ENCODE measurements around the gene ALDH9A1. TPM values are rescaled to one million over a fixed set of nuclear protein-coding genes. Genes with fewer than 3 reads are reported as not detected.

ALDH9A1 gene
- total and polyA plus RNA-seq, 2 donors (not counting 3 experiments of a cell fraction or from before 2014, with no cell fraction given), result 25.5 to 47.4 TPM

DNA sequence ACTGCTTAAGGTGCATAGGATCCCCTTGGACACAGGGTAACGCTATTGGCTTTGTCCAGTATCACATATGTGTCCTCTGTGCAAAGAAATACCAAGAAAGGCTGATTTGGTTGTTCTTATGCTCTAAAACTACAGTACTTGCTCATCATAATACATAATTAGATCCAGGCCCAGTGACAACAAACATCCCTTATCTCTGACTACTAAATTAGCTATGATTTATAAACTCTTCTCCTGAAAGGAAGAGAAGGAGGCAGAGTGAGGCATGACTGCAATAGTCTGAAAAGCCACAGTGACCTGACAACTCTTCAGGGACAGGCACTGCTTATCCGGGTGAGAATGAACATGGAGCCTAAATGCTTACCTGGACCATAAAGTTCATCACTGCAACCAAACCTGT, 36.7 kb downstream of the ALDH9A1 start:
- Histone ChIP-seq H2AFZ (ENCODE audit: low read depth, low read length) (no peak overlapping the region), H3K4me1 (ENCODE audit: control insufficient read depth, extremely low read depth, insufficient read depth, low read length) (no peaks in the 10 kb centered on the region), H3K9me1 (replicated peaks; ENCODE audit: control insufficient read depth, extremely low read depth, insufficient read depth, low read length) (no peaks in the 10 kb centered on the region), H3K9ac (replicated peaks; ENCODE audit: extremely low read depth, insufficient read depth, low read length) (no peak overlapping the region), H3K79me2 (ENCODE audit: control insufficient read depth, insufficient read depth, low read length) (no peaks in the 10 kb centered on the region), H3K9me3 (replicated peaks; ENCODE audit: control insufficient read depth, insufficient read depth, low read length) (no peaks in the 10 kb centered on the region), H3K27me3 (ENCODE audit: control insufficient read depth in 2 of 2, insufficient read depth in 2 of 2, low read length in 2 of 2) (no peaks in the 10 kb centered on the region), H3K36me3 (ENCODE audit: control insufficient read depth in 2 of 2, extremely low read depth in 1 of 2, insufficient read depth in 2 of 2, low read length in 2 of 2) (peaks cover 5 to 15% of the 10 kb centered on the region in 2 experiments), H3K27ac (ENCODE audit: insufficient read depth, low read depth, low read length) (no peak overlapping the region), H3K4me2 (ENCODE audit: insufficient read depth, low read length) (no peak overlapping the region), H4K20me1 (replicated peaks; ENCODE audit: control insufficient read depth, extremely low read depth, insufficient read depth, low read length) (no peaks in the 10 kb centered on the region), H3K4me3 (replicated peaks in 1 of 3; ENCODE audit: insufficient read depth in 1 of 3, low read depth in 1 of 3, low read length in 3 of 3) (no peak overlapping the region)
- POLR2A ChIA-PET, result no interaction called here
- TF ChIP-seq EZH2 (IDR thresholded peaks at IDR 0.05; ENCODE audit: borderline replicate concordance, low read depth, low read length, severe bottlenecking) (no peak), FOS (IDR thresholded peaks at IDR 0.05; ENCODE audit: borderline replicate concordance, insufficient read depth, low read length) (no peak), MYC (IDR thresholded peaks at IDR 0.05; ENCODE audit: low read depth, low read length) (no peak), POLR2AphosphoS5 (IDR thresholded peaks at IDR 0.05; ENCODE audit: insufficient read depth, low read depth, low read length) (no peak), JUN (IDR thresholded peaks at IDR 0.05; ENCODE audit: borderline replicate concordance, insufficient read depth, insufficient read length, low read depth) (no peak), POLR2A (IDR thresholded peaks at IDR 0.05; ENCODE audit: low read depth, low read length) (no peak)
- TF ChIP-seq, protein P1, sequence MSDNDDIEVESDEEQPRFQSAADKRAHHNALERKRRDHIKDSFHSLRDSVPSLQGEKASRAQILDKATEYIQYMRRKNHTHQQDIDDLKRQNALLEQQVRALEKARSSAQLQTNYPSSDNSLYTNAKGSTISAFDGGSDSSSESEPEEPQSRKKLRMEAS (IDR thresholded peaks at IDR 0.05; ENCODE audit: insufficient read depth, insufficient read length), result no peak
- intact Hi-C loops (cut with micrococcal nuclease) (no loop called here), dilution Hi-C loops (cut with MboI; ENCODE audit: extremely low pct_ligation_motif_present, low sequenced_read_pairs) (no loop called here)
- DNase-seq (ENCODE audit: low read depth, low spot score), result no peak
- no TSS peak for BruUV-seq (replicated peaks)
- no peak for FAIRE-seq
- CTCF ChIA-PET, result no interaction called here

DNA sequence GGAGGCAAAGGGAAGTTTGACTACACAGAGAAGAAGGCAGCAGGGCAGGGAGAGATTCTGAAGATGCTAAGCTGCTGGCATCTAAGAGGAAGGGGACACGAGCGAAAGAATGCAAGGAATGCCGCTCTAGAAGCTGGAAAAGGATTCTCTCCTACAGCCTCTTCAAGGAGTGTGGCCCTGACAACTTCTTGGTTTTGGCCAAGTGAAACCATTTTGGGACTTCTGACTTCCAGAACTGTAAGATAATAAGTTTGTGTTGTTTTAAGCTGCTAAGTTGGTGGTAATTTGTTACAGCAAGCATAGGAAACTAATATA, 38.8 kb downstream of the ALDH9A1 start:
- DNase-seq (ENCODE audit: low read depth, low spot score) (no peak), FAIRE-seq (peak; percentile 35)
- CTCF ChIA-PET, result interaction anchor here (1.0 to 1.3 kb wide), 2 partner anchors 11 to 58 kb away, joined by 3 to 4 read pairs; no protein-coding TSS in a partner anchor
- no peaks in the 10 kb centered on the region for H3K9me3 ChIP-seq (replicated peaks; ENCODE audit: control insufficient read depth, insufficient read depth, low read length)
- no peak for TF ChIP-seq POLR2A (IDR thresholded peaks at IDR 0.05; ENCODE audit: low read depth, low read length)
- TF ChIP-seq POLR2AphosphoS5 (IDR thresholded peaks at IDR 0.05; ENCODE audit: insufficient read depth, low read depth, low read length), result no peak
- TF ChIP-seq, protein P1 (IDR thresholded peaks at IDR 0.05; ENCODE audit: insufficient read depth, insufficient read length), result no peak
- no peak for TF ChIP-seq EZH2 (IDR thresholded peaks at IDR 0.05; ENCODE audit: borderline replicate concordance, low read depth, low read length, severe bottlenecking)
- TF ChIP-seq JUN (IDR thresholded peaks at IDR 0.05; ENCODE audit: borderline replicate concordance, insufficient read depth, insufficient read length, low read depth), result no peak
- no peak for TF ChIP-seq MYC (IDR thresholded peaks at IDR 0.05; ENCODE audit: low read depth, low read length)
- no peak for TF ChIP-seq GATA2 (IDR thresholded peaks at IDR 0.05; ENCODE audit: insufficient read depth, insufficient read length, low read depth, low read length)
- TF ChIP-seq, protein P2, sequence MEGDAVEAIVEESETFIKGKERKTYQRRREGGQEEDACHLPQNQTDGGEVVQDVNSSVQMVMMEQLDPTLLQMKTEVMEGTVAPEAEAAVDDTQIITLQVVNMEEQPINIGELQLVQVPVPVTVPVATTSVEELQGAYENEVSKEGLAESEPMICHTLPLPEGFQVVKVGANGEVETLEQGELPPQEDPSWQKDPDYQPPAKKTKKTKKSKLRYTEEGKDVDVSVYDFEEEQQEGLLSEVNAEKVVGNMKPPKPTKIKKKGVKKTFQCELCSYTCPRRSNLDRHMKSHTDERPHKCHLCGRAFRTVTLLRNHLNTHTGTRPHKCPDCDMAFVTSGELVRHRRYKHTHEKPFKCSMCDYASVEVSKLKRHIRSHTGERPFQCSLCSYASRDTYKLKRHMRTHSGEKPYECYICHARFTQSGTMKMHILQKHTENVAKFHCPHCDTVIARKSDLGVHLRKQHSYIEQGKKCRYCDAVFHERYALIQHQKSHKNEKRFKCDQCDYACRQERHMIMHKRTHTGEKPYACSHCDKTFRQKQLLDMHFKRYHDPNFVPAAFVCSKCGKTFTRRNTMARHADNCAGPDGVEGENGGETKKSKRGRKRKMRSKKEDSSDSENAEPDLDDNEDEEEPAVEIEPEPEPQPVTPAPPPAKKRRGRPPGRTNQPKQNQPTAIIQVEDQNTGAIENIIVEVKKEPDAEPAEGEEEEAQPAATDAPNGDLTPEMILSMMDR (IDR thresholded peaks at IDR 0.05; ENCODE audit: extremely low read depth in 1 of 2, insufficient read depth in 1 of 2, low read depth in 1 of 2, low read length in 2 of 2), result no peak
- TF ChIP-seq FOS (IDR thresholded peaks at IDR 0.05; ENCODE audit: borderline replicate concordance, insufficient read depth, low read length), result no peak
- H3K27ac ChIP-seq (ENCODE audit: insufficient read depth, low read depth, low read length), result no peak overlapping the region
- no peaks in the 10 kb centered on the region for H4K20me1 ChIP-seq (replicated peaks; ENCODE audit: control insufficient read depth, extremely low read depth, insufficient read depth, low read length)
- no peaks in the 10 kb centered on the region for H3K4me1 ChIP-seq (ENCODE audit: control insufficient read depth, extremely low read depth, insufficient read depth, low read length)
- no peak overlapping the region for H3K4me2 ChIP-seq (ENCODE audit: insufficient read depth, low read length)
- no TSS peak for BruUV-seq (replicated peaks)
- H3K79me2 ChIP-seq (ENCODE audit: control insufficient read depth, insufficient read depth, low read length), result no peaks in the 10 kb centered on the region
- H3K36me3 ChIP-seq (ENCODE audit: control insufficient read depth in 2 of 2, extremely low read depth in 1 of 2, insufficient read depth in 2 of 2, low read length in 2 of 2), result peaks cover 4 to 11% of the 10 kb centered on the region in 2 experiments
- H3K9me1 ChIP-seq (replicated peaks; ENCODE audit: control insufficient read depth, extremely low read depth, insufficient read depth, low read length), result no peaks in the 10 kb centered on the region
- POLR2A ChIA-PET, result no interaction called here
- intact Hi-C loops (cut with micrococcal nuclease) (no loop called here), dilution Hi-C loops (cut with MboI; ENCODE audit: extremely low pct_ligation_motif_present, low sequenced_read_pairs) (no loop called here)
- H3K27me3 ChIP-seq (ENCODE audit: control insufficient read depth in 2 of 2, insufficient read depth in 2 of 2, low read length in 2 of 2), result no peaks in the 10 kb centered on the region
- no peak overlapping the region for H3K4me3 ChIP-seq (replicated peaks in 1 of 3; ENCODE audit: insufficient read depth in 1 of 3, low read depth in 1 of 3, low read length in 3 of 3)
- H3K9ac ChIP-seq (replicated peaks; ENCODE audit: extremely low read depth, insufficient read depth, low read length), result no peak overlapping the region
- H2AFZ ChIP-seq (ENCODE audit: low read depth, low read length), result no peak overlapping the region

Data from endothelial cell of umbilical vein (primary cell).